ENCODE data around the gene PLPPR2. TPM values are rescaled to one million over a fixed set of nuclear protein-coding genes. Genes with fewer than 3 reads are reported as not detected.

The PLPPR2 gene
- total and polyA plus RNA-seq, 10 donors, result 4.2 to 41.0 (median 22.7) TPM

DNA sequence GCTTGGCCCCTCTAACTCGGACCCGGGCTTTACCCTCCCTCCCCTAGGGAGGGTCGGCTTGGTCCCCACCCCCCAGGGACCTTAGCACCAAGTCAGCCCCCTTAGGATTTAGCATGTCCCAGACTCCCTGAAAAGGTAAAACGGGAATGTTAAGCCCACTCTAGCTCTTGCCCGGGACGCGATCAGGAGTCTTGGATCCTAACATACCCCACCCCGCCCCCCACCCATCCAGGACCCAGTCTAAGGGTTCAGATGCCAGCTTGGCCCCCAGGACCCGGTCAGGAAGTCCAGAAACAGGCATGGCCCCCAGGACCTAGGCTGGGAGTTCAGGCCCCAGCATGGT, 28.4 kb downstream of the PLPPR2 start:
- DNase-seq, result no peak
- Histone ChIP-seq H3K4me3 (peak overlapping the region; percentile 31 to 81 (median 46)), H3K36me3 (peaks cover 0 to 5% (median 0%) of the 10 kb centered on the region in 6 donors), H3K27me3 (replicated peaks in 1 of 7) (peaks cover 0 to 26% (median 0%) of the 10 kb centered on the region in 7 donors), H3K9me3 (no peaks in the 10 kb centered on the region), H3K27ac (peak overlapping the region in 7 of 8 donors; percentile 51 to 97 (median 76)), H3K4me1 (peaks cover 14 to 84% (median 62%) of the 10 kb centered on the region in 6 donors)
- TF ChIP-seq POLR2AphosphoS5 (IDR thresholded peaks at IDR 0.05) (no peak), POLR2A (IDR thresholded peaks at IDR 0.05) (no peak)
- TF ChIP-seq, protein P1, sequence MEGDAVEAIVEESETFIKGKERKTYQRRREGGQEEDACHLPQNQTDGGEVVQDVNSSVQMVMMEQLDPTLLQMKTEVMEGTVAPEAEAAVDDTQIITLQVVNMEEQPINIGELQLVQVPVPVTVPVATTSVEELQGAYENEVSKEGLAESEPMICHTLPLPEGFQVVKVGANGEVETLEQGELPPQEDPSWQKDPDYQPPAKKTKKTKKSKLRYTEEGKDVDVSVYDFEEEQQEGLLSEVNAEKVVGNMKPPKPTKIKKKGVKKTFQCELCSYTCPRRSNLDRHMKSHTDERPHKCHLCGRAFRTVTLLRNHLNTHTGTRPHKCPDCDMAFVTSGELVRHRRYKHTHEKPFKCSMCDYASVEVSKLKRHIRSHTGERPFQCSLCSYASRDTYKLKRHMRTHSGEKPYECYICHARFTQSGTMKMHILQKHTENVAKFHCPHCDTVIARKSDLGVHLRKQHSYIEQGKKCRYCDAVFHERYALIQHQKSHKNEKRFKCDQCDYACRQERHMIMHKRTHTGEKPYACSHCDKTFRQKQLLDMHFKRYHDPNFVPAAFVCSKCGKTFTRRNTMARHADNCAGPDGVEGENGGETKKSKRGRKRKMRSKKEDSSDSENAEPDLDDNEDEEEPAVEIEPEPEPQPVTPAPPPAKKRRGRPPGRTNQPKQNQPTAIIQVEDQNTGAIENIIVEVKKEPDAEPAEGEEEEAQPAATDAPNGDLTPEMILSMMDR (IDR thresholded peaks at IDR 0.05 in 8 of 11, conservative IDR thresholded peaks at IDR 0.05 in 3 of 11), result no peak
- WGBS, 5 donors, result 2 to 7% (median 5%) methylated on average over 9 of the region's 9 CpGs
- intact Hi-C loops (cut with DNase I; ENCODE audit: low total_unique reads), result loop anchor here (5.0 kb wide), 1 partner anchor 54 kb away; the partner anchor contains the start of genes ODAD3 and PRKCSH

DNA sequence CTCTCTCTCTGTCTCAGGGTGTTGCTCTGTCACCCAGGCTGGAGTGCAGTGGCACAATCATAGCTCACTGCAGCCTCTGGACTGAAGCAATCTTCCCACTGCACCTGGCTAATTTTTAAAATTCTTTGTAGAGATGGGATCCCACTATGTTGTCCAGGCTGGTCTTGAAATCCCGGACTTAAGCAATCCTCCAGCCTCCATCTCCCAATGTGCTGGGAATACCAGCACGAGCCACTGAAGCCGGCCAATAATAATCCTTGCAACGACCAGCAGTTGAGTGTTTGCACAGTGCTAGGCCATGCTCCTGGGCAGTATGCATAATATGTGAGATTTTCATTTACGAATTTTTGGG, 29.5 kb downstream of the PLPPR2 start:
- no peak for TF ChIP-seq POLR2AphosphoS5 (IDR thresholded peaks at IDR 0.05)
- TF ChIP-seq POLR2A (IDR thresholded peaks at IDR 0.05), result no peak
- TF ChIP-seq, protein P1 (IDR thresholded peaks at IDR 0.05 in 8 of 11, conservative IDR thresholded peaks at IDR 0.05 in 3 of 11), result no peak
- Histone ChIP-seq H3K9me3 (no peaks in the 10 kb centered on the region), H3K36me3 (no peaks in the 10 kb centered on the region), H3K27ac (peak overlapping the region in 3 of 8 donors; percentile 76 to 97 (median 81)), H3K27me3 (replicated peaks in 1 of 7) (peaks cover 0 to 26% (median 0%) of the 10 kb centered on the region in 7 donors), H3K4me1 (peaks cover 14 to 74% (median 59%) of the 10 kb centered on the region in 6 donors), H3K4me3 (no peak overlapping the region)
- WGBS, 5 donors, result 88 to 93% (median 90%) methylated on average over 5 of the region's 5 CpGs
- DNase-seq, result no peak
- intact Hi-C loops (cut with DNase I; ENCODE audit: low total_unique reads), result loop anchor here (5.0 kb wide), 1 partner anchor 53 kb away; the partner anchor contains the start of genes ODAD3 and PRKCSH

DNA sequence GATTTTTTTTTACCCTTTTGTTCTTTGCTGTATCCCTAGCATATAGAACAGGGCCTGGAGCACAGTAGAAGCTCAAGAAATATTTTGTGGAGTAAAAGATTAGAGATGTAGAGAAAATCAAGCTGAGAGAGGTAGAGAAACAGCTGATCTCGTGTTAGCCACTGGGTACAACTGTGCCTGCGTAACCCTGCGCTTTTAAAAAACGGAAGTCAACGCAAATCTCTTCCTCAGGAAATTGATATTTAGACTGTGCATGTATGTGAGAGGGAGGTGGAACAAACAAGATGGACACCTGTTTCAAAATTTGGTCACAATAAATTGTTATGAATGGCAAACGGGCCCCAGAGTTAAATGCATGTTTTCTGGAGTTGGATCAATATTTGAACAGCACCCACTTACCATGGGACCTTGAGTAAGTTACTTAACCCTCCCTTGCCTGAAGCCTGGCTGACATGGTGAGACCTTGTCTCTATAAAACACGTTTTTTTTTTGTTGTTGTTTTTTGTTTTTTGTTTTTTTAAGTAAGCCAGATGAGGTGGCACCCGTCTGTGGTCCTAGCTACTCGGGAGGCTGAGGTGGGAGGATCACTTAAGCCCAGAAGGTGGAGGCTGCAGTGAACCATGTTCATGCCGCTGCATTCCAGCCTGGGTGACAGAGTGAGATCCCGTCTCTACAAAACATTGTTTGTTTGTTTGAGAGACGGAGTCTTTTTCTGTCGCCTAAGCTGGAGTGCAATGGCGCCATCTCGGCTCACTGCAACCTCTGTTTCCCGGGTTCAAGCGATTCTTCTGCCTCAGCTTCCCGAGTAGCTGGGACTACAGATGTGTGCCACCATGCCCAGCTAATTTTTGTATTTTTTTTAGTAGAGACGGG, 32.2 kb downstream of the PLPPR2 start:
- DNase-seq, result no peak

DNA sequence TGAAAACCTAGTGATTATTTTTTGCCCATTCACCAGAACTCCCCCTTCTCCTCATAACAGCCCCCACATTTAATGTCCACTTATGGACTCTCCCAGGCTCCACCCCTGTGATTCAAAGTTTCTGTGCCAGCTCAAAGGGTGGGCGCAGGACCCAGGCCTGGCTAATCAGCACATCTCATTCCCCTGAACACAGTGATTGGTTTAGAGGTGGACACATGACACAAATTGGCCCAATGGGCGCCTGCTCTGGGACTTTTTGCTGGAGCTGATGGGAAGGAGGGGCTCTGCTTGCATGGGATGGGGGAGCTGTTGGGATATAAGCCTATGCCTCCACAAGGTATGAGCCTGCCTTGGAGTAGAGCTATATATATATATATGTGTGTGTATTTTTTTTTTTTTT, 35.1 kb downstream of the PLPPR2 start:
- 86 to 97% (median 96%) methylated on average over 2 of the region's 2 CpGs for WGBS, 5 donors
- TF ChIP-seq, protein P1 (IDR thresholded peaks at IDR 0.05 in 8 of 11, conservative IDR thresholded peaks at IDR 0.05 in 3 of 11), result no peak
- TF ChIP-seq POLR2AphosphoS5 (IDR thresholded peaks at IDR 0.05), result no peak
- no peak for TF ChIP-seq POLR2A (IDR thresholded peaks at IDR 0.05)
- peaks cover 0 to 8% (median 0%) of the 10 kb centered on the region in 6 donors for H3K36me3 ChIP-seq
- intact Hi-C loops (cut with DNase I; ENCODE audit: low total_unique reads), result no loop called here
- peaks cover 0 to 22% (median 12%) of the 10 kb centered on the region in 6 donors for H3K4me1 ChIP-seq
- H3K27ac ChIP-seq, result no peak overlapping the region
- no peaks in the 10 kb centered on the region for H3K27me3 ChIP-seq (replicated peaks in 1 of 7)
- DNase-seq, result no peak
- no peak overlapping the region for H3K4me3 ChIP-seq
- peaks cover 0 to 13% (median 8%) of the 10 kb centered on the region in 8 donors for H3K9me3 ChIP-seq

More for the DNA sequence above, 32.2 kb downstream of the PLPPR2 start:
- H3K4me3 ChIP-seq, result peak overlapping the region in 1 of 8 donors; percentile 24
- no peaks in the 10 kb centered on the region for H3K36me3 ChIP-seq
- H3K27ac ChIP-seq, result peak overlapping the region in 7 of 8 donors; percentile 24 to 84 (median 63)
- WGBS, 5 donors, result 63 to 66% (median 65%) methylated on average over 19 of the region's 19 CpGs
- peaks cover 0 to 19% (median 0%) of the 10 kb centered on the region in 7 donors for H3K27me3 ChIP-seq (replicated peaks in 1 of 7)
- TF ChIP-seq POLR2AphosphoS5 (IDR thresholded peaks at IDR 0.05) (peak in 1 of 3 donors; percentile 44), POLR2A (IDR thresholded peaks at IDR 0.05) (no peak)
- peaks cover 7 to 48% (median 34%) of the 10 kb centered on the region in 6 donors for H3K4me1 ChIP-seq
- intact Hi-C loops (cut with DNase I; ENCODE audit: low total_unique reads), result no loop called here
- peaks cover 0 to 13% (median 8%) of the 10 kb centered on the region in 8 donors for H3K9me3 ChIP-seq
